ENCODE data around the gene DNAJC11.

- TF ChIP-seq POLR2A (IDR thresholded peaks at IDR 0.05; ENCODE audit: low read length), result no peak
- TF ChIP-seq CTCF (IDR thresholded peaks at IDR 0.05), result no peak
- no peak for TF ChIP-seq CEBPB (IDR thresholded peaks at IDR 0.05)
- TF ChIP-seq MAZ (IDR thresholded peaks at IDR 0.05; ENCODE audit: borderline replicate concordance, low read depth, low read length), result no peak
- no peak for TF ChIP-seq EP300 (IDR thresholded peaks at IDR 0.05)
- no peak for TF ChIP-seq CHD2 (IDR thresholded peaks at IDR 0.05; ENCODE audit: low read length, partially characterized antibody)
These were observed 65.5 kb downstream of the DNAJC11 start for GRCh38 chr1:6635910-6636760.

Data from A549 (cell line).